Hematopoietic multipotent progenitor cell treated with erythropoietin and hydrocortisone succinate and interleukin-3 and kit ligand, for 17 days (in vitro differentiated cells): ENCODE results near the gene BNIP5.

Experiments used
- DNase-seq: peaks from one replicate; pipeline ENCODE4 v3.0.0-alpha.2; 2015; ENCODE audit warnings: low spot score

The BNIP5 gene

GRCh38 chr6:36322591-36322990 is 14.1 kb downstream of the BNIP5 start:
- no peak for DNase-seq

- no peak for DNase-seq
Measured at GRCh38 chr6:36320475-36320874, 16.2 kb downstream of the BNIP5 start.

GRCh38 chr6:36319821-36320220 is 16.9 kb downstream of the BNIP5 start:
- DNase-seq = no peak

- no peak for DNase-seq
Measured at GRCh38 chr6:36319436-36319762, 17.3 kb downstream of the BNIP5 start.

- no peak for DNase-seq
Measured at GRCh38 chr6:36318690-36319435, 17.8 kb downstream of the BNIP5 start.

GRCh38 chr6:36317623-36318022 is 19.1 kb downstream of the BNIP5 start:
- DNase-seq = no peak

- DNase-seq = no peak
Measured at GRCh38 chr6:36315921-36316320, 20.8 kb downstream of the BNIP5 start.

GRCh38 chr6:36314221-36315014 is 22.3 kb downstream of the BNIP5 start:
- no peak for DNase-seq

GRCh38 chr6:36313649-36313936 is 23.1 kb downstream of the BNIP5 start:
- no peak for DNase-seq

- no peak for DNase-seq
Measured at GRCh38 chr6:36312854-36313648, 23.6 kb downstream of the BNIP5 start.

- no peak for DNase-seq
Measured at GRCh38 chr6:36309900-36310299, 26.8 kb downstream of the BNIP5 start.

GRCh38 chr6:36309203-36309602 is 27.5 kb downstream of the BNIP5 start:
- DNase-seq = no peak

GRCh38 chr6:36308514-36308913 is 28.2 kb downstream of the BNIP5 start:
- DNase-seq = no peak

GRCh38 chr6:36306375-36306774 is 30.3 kb downstream of the BNIP5 start:
- DNase-seq = no peak

GRCh38 chr6:36305885-36306284 is 30.8 kb downstream of the BNIP5 start:
- no peak for DNase-seq

GRCh38 chr6:36302227-36302976 is 34.3 kb downstream of the BNIP5 start:
- DNase-seq = peak; percentile 93

GRCh38 chr6:36301781-36302180 is 34.9 kb downstream of the BNIP5 start:
- DNase-seq = no peak

GRCh38 chr6:36301085-36301658 is 35.5 kb downstream of the BNIP5 start:
- DNase-seq = no peak

- no peak for DNase-seq
Measured at GRCh38 chr6:36298027-36298426, 38.7 kb downstream of the BNIP5 start.

GRCh38 chr6:36297511-36297910 is 39.2 kb downstream of the BNIP5 start:
- no peak for DNase-seq

- DNase-seq = no peak
Measured at GRCh38 chr6:36297051-36297450, 39.6 kb downstream of the BNIP5 start.

GRCh38 chr6:36296240-36296639 is 40.4 kb downstream of the BNIP5 start:
- no peak for DNase-seq
